GM21515 (cell line): ENCODE data around the gene EFNB2.
A peak's percentile ranks its signal among the peaks of the same experiment; 100 is the strongest.

Experiments
- ATAC-seq: cut with Tn5 transposase; IDR thresholded peaks from one replicate; pipeline ENCODE4 v1.9.1; 2021; ENCODE audit not compliant: unreplicated experiment

Gene EFNB2

GRCh38 chr13:106551350-106551749, 15.9 kb upstream of the EFNB2 start:
- ATAC-seq, result no peak

GRCh38 chr13:106550570-106551135, 15.2 kb upstream of the EFNB2 start:
- no peak for ATAC-seq

GRCh38 chr13:106548064-106548696, 12.7 kb upstream of the EFNB2 start:
- no peak for ATAC-seq

- no peak for ATAC-seq
These were observed 6.4 kb upstream of the EFNB2 start for GRCh38 chr13:106541826-106542225.

GRCh38 chr13:106540613-106541012, 5.2 kb upstream of the EFNB2 start:
- ATAC-seq, result no peak

- no peak for ATAC-seq
These were observed 2.1 kb upstream of the EFNB2 start for GRCh38 chr13:106537521-106537920.

GRCh38 chr13:106536244-106537034, 977 bp upstream of the EFNB2 start:
- ATAC-seq, result peak; percentile 45

GRCh38 chr13:106534639-106535551, 567 bp downstream of the EFNB2 start:
- peak; percentile 34 for ATAC-seq

- ATAC-seq, result no peak
These were observed 1.4 kb downstream of the EFNB2 start for GRCh38 chr13:106533943-106534638.

- no peak for ATAC-seq
These were observed 2.1 kb downstream of the EFNB2 start for GRCh38 chr13:106533101-106533942.

- ATAC-seq, result no peak
These were observed 3.1 kb downstream of the EFNB2 start for GRCh38 chr13:106532111-106532929.

- no peak for ATAC-seq
These were observed 4.4 kb downstream of the EFNB2 start for GRCh38 chr13:106530980-106531481.

GRCh38 chr13:106530171-106530851, 5.2 kb downstream of the EFNB2 start:
- no peak for ATAC-seq

- ATAC-seq, result no peak
These were observed 5.9 kb downstream of the EFNB2 start for GRCh38 chr13:106529415-106530170.

- no peak for ATAC-seq
These were observed 6.6 kb downstream of the EFNB2 start for GRCh38 chr13:106528718-106529414.

GRCh38 chr13:106527826-106528225, 7.6 kb downstream of the EFNB2 start:
- ATAC-seq, result no peak

GRCh38 chr13:106527445-106527801, 8.0 kb downstream of the EFNB2 start:
- ATAC-seq, result no peak
